ENCODE data around the gene SNUPN. TPM values are rescaled to one million over a fixed set of nuclear protein-coding genes. Genes with fewer than 3 reads are reported as not detected.

Gene SNUPN
- total and polyA plus RNA-seq, 4 donors = 19.1 to 24.6 (median 21.1) TPM

- Histone ChIP-seq H3K9me3 (ENCODE audit: control insufficient read depth in 4 of 4, insufficient read depth in 3 of 4, low read length in 3 of 4) (no peaks in the 10 kb centered on the region), H3K27ac (ENCODE audit: low read depth in 1 of 2, low read length in 1 of 2) (no peak overlapping the region), H3K4me1 (ENCODE audit: control insufficient read depth in 5 of 5, insufficient read depth in 5 of 5, low read length in 5 of 5) (peaks cover 0 to 10% (median 3%) of the 10 kb centered on the region in 5 donors), H3K9ac (ENCODE audit: insufficient read depth in 1 of 2, low read length in 2 of 2) (no peak overlapping the region), H3K27me3 (ENCODE audit: control insufficient read depth in 3 of 3, insufficient read depth in 3 of 3, low read length in 2 of 3) (no peaks in the 10 kb centered on the region), H3K4me3 (no peak overlapping the region), H3K36me3 (ENCODE audit: control insufficient read depth in 4 of 4, insufficient read depth in 4 of 4, low read length in 4 of 4) (peaks cover 9 to 19% (median 9%) of the 10 kb centered on the region in 4 donors)
- no peak for DNase-seq
- WGBS, 2 donors = 70 to 77% methylated on average over 2 of the region's 2 CpGs
- no peak for ATAC-seq (ENCODE audit: insufficient read depth, low FRiP score)
- no peak for TF ChIP-seq CTCF (IDR thresholded peaks at IDR 0.05; ENCODE audit: control extremely low read depth, extremely low read depth)
Observed at GRCh38 chr15:75622505-75622904, 3.0 kb downstream of the SNUPN start.

GRCh38 chr15:75620841-75621391 is 4.6 kb downstream of the SNUPN start:
- Histone ChIP-seq H3K36me3 (ENCODE audit: control insufficient read depth in 4 of 4, insufficient read depth in 4 of 4, low read length in 4 of 4) (peaks cover 19 to 32% (median 22%) of the 10 kb centered on the region in 4 donors), H3K4me3 (no peak overlapping the region), H3K9me3 (ENCODE audit: control insufficient read depth in 4 of 4, insufficient read depth in 3 of 4, low read length in 3 of 4) (no peaks in the 10 kb centered on the region), H3K27ac (ENCODE audit: low read depth in 1 of 2, low read length in 1 of 2) (peak overlapping the region in 1 of 2 donors; percentile 56), H3K27me3 (ENCODE audit: control insufficient read depth in 3 of 3, insufficient read depth in 3 of 3, low read length in 2 of 3) (no peaks in the 10 kb centered on the region), H3K9ac (ENCODE audit: insufficient read depth in 1 of 2, low read length in 2 of 2) (no peak overlapping the region), H3K4me1 (ENCODE audit: control insufficient read depth in 5 of 5, insufficient read depth in 5 of 5, low read length in 5 of 5) (peaks cover 0 to 2% (median 0%) of the 10 kb centered on the region in 5 donors)
- 30 to 37% methylated on average over 7 of the region's 7 CpGs for whole genome bisulfite sequencing, 2 donors
- DNase-seq (peak in 2 of 3 donors; percentile 17 to 29), ATAC-seq (ENCODE audit: insufficient read depth, low FRiP score) (peak; percentile 60)
- TF ChIP-seq CTCF (IDR thresholded peaks at IDR 0.05; ENCODE audit: control extremely low read depth, extremely low read depth) = no peak

GRCh38 chr15:75620058-75620820 is 5.3 kb downstream of the SNUPN start:
- 28 to 30% methylated on average over 4 of the region's 4 CpGs for WGBS, 2 donors
- Histone ChIP-seq H3K4me1 (ENCODE audit: control insufficient read depth in 5 of 5, insufficient read depth in 5 of 5, low read length in 5 of 5) (peaks cover 0 to 1% (median 0%) of the 10 kb centered on the region in 5 donors), H3K27me3 (ENCODE audit: control insufficient read depth in 3 of 3, insufficient read depth in 3 of 3, low read length in 2 of 3) (no peaks in the 10 kb centered on the region), H3K9ac (ENCODE audit: insufficient read depth in 1 of 2, low read length in 2 of 2) (peak overlapping the region in 1 of 2 donors; percentile 42), H3K9me3 (ENCODE audit: control insufficient read depth in 4 of 4, insufficient read depth in 3 of 4, low read length in 3 of 4) (no peaks in the 10 kb centered on the region), H3K4me3 (no peak overlapping the region), H3K27ac (ENCODE audit: low read depth in 1 of 2, low read length in 1 of 2) (peak overlapping the region in 1 of 2 donors; percentile 56), H3K36me3 (ENCODE audit: control insufficient read depth in 4 of 4, insufficient read depth in 4 of 4, low read length in 4 of 4) (peaks cover 19 to 36% (median 24%) of the 10 kb centered on the region in 4 donors)
- TF ChIP-seq CTCF (IDR thresholded peaks at IDR 0.05; ENCODE audit: control extremely low read depth, extremely low read depth) = no peak
- DNase-seq (peak in 1 of 3 donors; percentile 11), ATAC-seq (ENCODE audit: insufficient read depth, low FRiP score) (no peak)
